ENCODE data around the gene SELENOM.

DNA sequence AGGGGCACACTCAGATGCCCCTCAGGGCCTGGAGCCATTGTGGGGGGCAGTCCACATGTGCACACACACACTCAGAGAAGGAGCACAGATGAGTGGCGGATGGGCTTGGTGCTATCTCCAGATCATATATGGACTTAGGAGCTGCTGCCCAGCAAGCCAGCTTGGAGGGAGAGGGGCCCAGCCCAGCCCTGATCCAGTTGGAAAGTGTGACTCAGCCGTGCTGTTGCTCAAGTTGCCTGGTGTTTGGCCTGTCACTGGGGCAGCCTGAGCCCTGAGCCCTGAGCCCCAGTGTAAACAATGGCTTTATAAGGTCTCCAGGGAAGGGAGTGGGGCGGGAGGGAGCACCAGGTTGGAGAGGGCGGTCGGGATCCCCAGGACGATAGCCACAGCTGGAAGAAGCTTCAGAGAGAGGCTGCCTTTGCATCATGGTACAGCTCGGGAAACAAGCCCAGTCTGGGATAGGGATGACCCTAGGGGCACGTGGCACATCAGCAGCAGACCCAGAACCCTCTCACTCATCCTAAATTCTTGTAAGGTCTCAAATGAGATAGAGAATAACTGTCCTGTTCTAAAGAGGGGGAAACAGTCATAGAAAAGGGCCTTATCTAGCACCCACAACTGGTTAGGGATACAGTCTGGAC is 4.8 kb downstream of the SELENOM start:
- TF ChIP-seq, protein P1, sequence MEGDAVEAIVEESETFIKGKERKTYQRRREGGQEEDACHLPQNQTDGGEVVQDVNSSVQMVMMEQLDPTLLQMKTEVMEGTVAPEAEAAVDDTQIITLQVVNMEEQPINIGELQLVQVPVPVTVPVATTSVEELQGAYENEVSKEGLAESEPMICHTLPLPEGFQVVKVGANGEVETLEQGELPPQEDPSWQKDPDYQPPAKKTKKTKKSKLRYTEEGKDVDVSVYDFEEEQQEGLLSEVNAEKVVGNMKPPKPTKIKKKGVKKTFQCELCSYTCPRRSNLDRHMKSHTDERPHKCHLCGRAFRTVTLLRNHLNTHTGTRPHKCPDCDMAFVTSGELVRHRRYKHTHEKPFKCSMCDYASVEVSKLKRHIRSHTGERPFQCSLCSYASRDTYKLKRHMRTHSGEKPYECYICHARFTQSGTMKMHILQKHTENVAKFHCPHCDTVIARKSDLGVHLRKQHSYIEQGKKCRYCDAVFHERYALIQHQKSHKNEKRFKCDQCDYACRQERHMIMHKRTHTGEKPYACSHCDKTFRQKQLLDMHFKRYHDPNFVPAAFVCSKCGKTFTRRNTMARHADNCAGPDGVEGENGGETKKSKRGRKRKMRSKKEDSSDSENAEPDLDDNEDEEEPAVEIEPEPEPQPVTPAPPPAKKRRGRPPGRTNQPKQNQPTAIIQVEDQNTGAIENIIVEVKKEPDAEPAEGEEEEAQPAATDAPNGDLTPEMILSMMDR (IDR thresholded peaks at IDR 0.05), result no peak
- TF ChIP-seq POLR2A (IDR thresholded peaks at IDR 0.05), result no peak
